Trophoblast cell (in vitro differentiated cells and primary cell): ENCODE results near the gene HOXC5. TPM values are rescaled to one million over a fixed set of nuclear protein-coding genes. Genes with fewer than 3 reads are reported as not detected.

Experiments used
- DNase-seq, 2 donors: peaks; one replicate each; pipeline ENCODE4 v3.0.0-alpha.2; 2016
- H2AFZ ChIP-seq: 2 replicates; pipeline ENCODE4 v1.6.1; 2013; ENCODE audit warnings: low read length, moderate library complexity, mild to moderate bottlenecking; ENCODE audit not compliant: insufficient read depth, poor library complexity
- H2AK5ac ChIP-seq: 2 replicates; pipeline ENCODE4 v1.6.1; 2013; ENCODE audit warnings: mild to moderate bottlenecking, low read length
- H2BK120ac ChIP-seq: 2 replicates; pipeline ENCODE4 v1.6.1; 2013; ENCODE audit warnings: low read length, mild to moderate bottlenecking, moderate library complexity; ENCODE audit not compliant: insufficient read depth, poor library complexity
- H2BK12ac ChIP-seq: 2 replicates; pipeline ENCODE4 v1.6.1; 2013; ENCODE audit warnings: mild to moderate bottlenecking, low read length, moderate library complexity
- H2BK5ac ChIP-seq: 2 replicates; pipeline ENCODE4 v1.6.1; 2013; ENCODE audit warnings: low read length, low read depth, moderate library complexity, mild to moderate bottlenecking; ENCODE audit not compliant: poor library complexity
- H3K14ac ChIP-seq: 2 replicates; pipeline ENCODE4 v1.6.1; 2013; ENCODE audit warnings: mild to moderate bottlenecking, low read length
- H3K18ac ChIP-seq: 2 replicates; pipeline ENCODE4 v1.6.1; 2013; ENCODE audit warnings: mild to moderate bottlenecking, low read length
- H3K23ac ChIP-seq: 2 replicates; pipeline ENCODE4 v1.6.1; 2013; ENCODE audit warnings: low read length
- H3K27ac ChIP-seq: 2 replicates; pipeline ENCODE4 v1.5.1; 2013; ENCODE audit warnings: low read depth, mild to moderate bottlenecking, inconsistent platforms, low read length, moderate library complexity
- H3K27me3 ChIP-seq: 2 replicates; pipeline ENCODE4 v1.6.1; 2013; ENCODE audit warnings: inconsistent platforms, mild to moderate bottlenecking, low read length, moderate library complexity; ENCODE audit not compliant: insufficient read depth
- H3K36me3 ChIP-seq, 2 experiments: 1 replicate in 1 of 2; 2 replicates in 1 of 2; pipeline ENCODE4 v1.6.1; 2013; ENCODE audit warnings: low read length in 2 of 2, mild to moderate bottlenecking in 2 of 2, moderate library complexity in 1 of 2; ENCODE audit not compliant: insufficient read depth in 2 of 2, control insufficient read depth in 1 of 2
- H3K4ac ChIP-seq: 2 replicates; pipeline ENCODE4 v1.6.1; 2013; ENCODE audit warnings: low read depth, mild to moderate bottlenecking, low read length, moderate library complexity
- H3K4me1 ChIP-seq, 2 experiments: 1 replicate in 1 of 2; 2 replicates in 1 of 2; pipeline ENCODE4 v1.6.1; 2013; ENCODE audit warnings: low read length in 2 of 2, mild to moderate bottlenecking in 2 of 2, moderate library complexity in 1 of 2; ENCODE audit not compliant: insufficient read depth in 2 of 2, control insufficient read depth in 1 of 2
- H3K4me2 ChIP-seq: 2 replicates; pipeline ENCODE4 v1.6.1; 2013; ENCODE audit warnings: inconsistent platforms, mild to moderate bottlenecking, low read length, moderate library complexity
- H3K4me3 ChIP-seq: 2 replicates; pipeline ENCODE4 v1.5.1; 2013; ENCODE audit warnings: mild to moderate bottlenecking, low read depth, low read length, inconsistent platforms
- H3K79me1 ChIP-seq: one replicate; pipeline ENCODE4 v1.6.1; 2013; ENCODE audit warnings: low read length
- H3K79me2 ChIP-seq: 2 replicates; pipeline ENCODE4 v1.6.1; 2013; ENCODE audit warnings: low read length, mild to moderate bottlenecking; ENCODE audit not compliant: control insufficient read depth, insufficient read depth, poor library complexity
- H3K9ac ChIP-seq: 2 replicates; pipeline ENCODE4 v1.6.1; 2013; ENCODE audit warnings: mild to moderate bottlenecking, low read length
- H3K9me3 ChIP-seq: 2 replicates; pipeline ENCODE4 v1.6.1; 2013; ENCODE audit warnings: low read depth, mild to moderate bottlenecking, control low read depth, inconsistent platforms, low read length; ENCODE audit not compliant: insufficient read depth
- H4K12ac ChIP-seq: 2 replicates; pipeline ENCODE4 v1.6.1; 2013; ENCODE audit warnings: low read depth, mild to moderate bottlenecking, low read length, moderate library complexity
- H4K8ac ChIP-seq: 2 replicates; pipeline ENCODE4 v1.6.1; 2013; ENCODE audit warnings: low read depth, mild to moderate bottlenecking, low read length, moderate library complexity
- H4K91ac ChIP-seq: one replicate; pipeline ENCODE4 v1.6.1; 2013; ENCODE audit warnings: low read depth, mild to moderate bottlenecking, low read length, moderate library complexity
- WGBS: extraction: QIAGEN DNeasy Blood & Tissue Kit; methylation state at CpG from one replicate; pipeline ENCODE4 v1.1.7; 2013; ENCODE audit warnings: missing lambda C conversion rate; ENCODE audit not compliant: insufficient read length, insufficient coverage; ENCODE audit errors: extremely low coverage; 5-methylcytosine and 5-hydroxymethylcytosine counted together
- polyA plus RNA-seq: library from polyadenylated mRNA; stranded (reverse); fragments of 200-250 nt; gene quantifications from 2 replicates; pipeline ENCODE4 v1.2.3, GENCODE V29; 2013

The HOXC5 gene
- not detected in 2 replicates for polyA plus RNA-seq

DNA sequence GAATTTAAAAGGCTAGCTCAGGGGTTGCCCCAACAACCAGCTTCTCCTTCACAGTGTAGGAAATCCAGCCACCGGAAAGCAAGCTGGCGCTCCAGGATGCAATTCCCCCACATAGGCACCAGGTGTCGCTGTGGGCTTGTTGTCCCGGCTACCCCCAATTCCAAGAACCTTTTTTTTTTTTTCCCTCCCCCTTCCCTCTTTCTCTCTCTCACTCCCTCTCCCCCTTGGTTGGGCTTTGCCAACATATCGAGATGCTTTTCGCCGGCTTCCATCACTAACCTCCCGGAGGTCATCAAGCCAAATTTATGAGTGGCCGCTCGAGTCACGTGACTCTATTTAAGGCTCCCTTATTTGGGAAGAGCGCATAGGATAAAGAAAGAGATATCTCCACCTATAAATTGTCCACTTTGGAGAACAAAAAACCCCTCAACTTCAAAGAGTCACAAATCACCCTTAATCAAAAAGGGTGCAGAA lies at the start of gene HOXC5:
HOXC5 (plus strand) TSS at position 424 of the 474 bp plus-strand sequence. CDS start 73 bp downstream, outside the sequence.
- Histone ChIP-seq H3K18ac (no peak within 1 kb of the TSS), H3K9ac (no peak within 1 kb of the TSS), H3K4ac (no peak within 1 kb of the TSS), H2AK5ac (no peak within 1 kb of the TSS), H2BK12ac (no peak within 1 kb of the TSS), H3K4me3 (no peak within 1 kb of the TSS), H3K79me1 (no peaks in the 10 kb centered on the region), H3K36me3 (no peaks in the 10 kb centered on the region), H3K4me2 (peak within 1 kb of the TSS; percentile 37), H2BK120ac (no peak within 1 kb of the TSS), H3K9me3 (peaks cover 6% of the 10 kb centered on the region), H3K14ac (no peak within 1 kb of the TSS), H4K91ac (no peak within 1 kb of the TSS), H2AFZ (no peak within 1 kb of the TSS), H3K4me1 (peaks cover 5 to 9% of the 10 kb centered on the region in 2 experiments), H3K27me3 (peaks cover 90% of the 10 kb centered on the region), H3K79me2 (no peaks in the 10 kb centered on the region), H4K8ac (no peak within 1 kb of the TSS), H3K23ac (no peak within 1 kb of the TSS), H3K27ac (no peak within 1 kb of the TSS), H2BK5ac (no peak within 1 kb of the TSS), H4K12ac (no peak within 1 kb of the TSS)
- WGBS = no CpG with 5 or more reads among the region's 12 CpGs
- peak; percentile 60 to 80 for DNase-seq

DNA sequence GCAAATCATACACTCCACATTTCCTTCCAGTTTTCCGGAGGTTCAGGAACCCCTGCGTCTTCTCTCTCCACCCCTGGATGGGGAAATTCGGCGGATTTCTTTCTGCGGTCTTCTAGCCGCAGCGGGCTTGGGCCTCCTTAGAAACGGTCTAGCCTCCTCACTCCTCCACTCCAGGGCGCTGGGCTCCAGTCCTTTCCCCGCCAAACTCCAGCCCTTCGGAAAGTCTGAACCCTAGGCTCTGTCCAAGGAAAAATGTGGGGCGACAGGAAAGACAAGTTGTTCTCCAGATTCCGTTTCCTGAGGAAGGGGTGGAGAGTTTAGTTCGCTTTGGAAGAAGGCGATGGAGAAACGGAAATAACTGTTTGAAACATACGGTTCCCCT lies 49.3 kb upstream of the HOXC5 start:
- peaks cover 39% of the 10 kb centered on the region for H3K9me3 ChIP-seq

DNA sequence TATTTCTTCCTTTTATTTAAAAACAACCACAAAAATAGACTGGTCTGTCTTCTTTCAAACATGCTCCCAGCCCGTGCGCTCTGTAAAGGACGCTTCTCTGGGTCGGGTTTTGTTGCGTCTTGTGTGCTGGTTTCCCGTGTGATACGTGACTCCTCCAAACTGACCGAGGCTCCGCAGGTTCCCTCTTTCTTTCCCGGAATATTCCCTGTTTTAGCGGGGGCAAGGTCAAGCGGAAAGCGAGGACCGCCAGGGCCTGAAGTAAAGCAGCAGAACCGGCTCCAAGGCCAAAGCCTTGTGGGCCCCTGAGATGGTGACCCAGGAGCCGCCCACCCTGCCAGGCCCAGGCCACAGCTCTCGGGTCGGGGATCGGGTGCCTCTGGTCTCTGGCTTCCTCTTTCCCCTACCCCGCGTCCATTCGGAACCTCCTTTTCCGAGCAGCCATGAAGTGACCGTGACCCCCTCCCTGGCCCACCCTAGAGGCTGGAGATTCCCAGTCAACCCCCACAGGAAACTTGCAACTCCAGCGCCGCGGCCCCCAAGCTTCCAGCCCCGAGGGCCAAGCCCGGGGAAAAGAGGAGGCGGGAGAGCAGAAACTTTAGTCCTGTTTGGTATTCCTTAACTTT lies 48.8 kb upstream of the HOXC5 start:
- WGBS = no CpG with 5 or more reads among the region's 30 CpGs

More for the DNA sequence above, 49.3 kb upstream of the HOXC5 start:
- no peak overlapping the region for H4K91ac ChIP-seq
- H3K27me3 ChIP-seq = peaks cover 94% of the 10 kb centered on the region
- H3K9ac ChIP-seq = no peak overlapping the region
- H2BK12ac ChIP-seq = no peak overlapping the region
- H3K79me2 ChIP-seq = no peaks in the 10 kb centered on the region
- no peak overlapping the region for H2BK5ac ChIP-seq
- no CpG with 5 or more reads among the region's 17 CpGs for WGBS
- no peak overlapping the region for H3K4ac ChIP-seq
- no peaks in the 10 kb centered on the region for H3K79me1 ChIP-seq
- no peak overlapping the region for H4K12ac ChIP-seq
- peak in 1 of 2 donors; percentile 26 for DNase-seq
- H2AFZ ChIP-seq = no peak overlapping the region
- no peak overlapping the region for H3K23ac ChIP-seq
- no peak overlapping the region for H2AK5ac ChIP-seq
- no peak overlapping the region for H2BK120ac ChIP-seq
- H3K4me1 ChIP-seq = peaks cover 0 to 2% of the 10 kb centered on the region in 2 experiments
- H3K14ac ChIP-seq = no peak overlapping the region
- H3K27ac ChIP-seq = no peak overlapping the region
- H3K36me3 ChIP-seq = no peaks in the 10 kb centered on the region
- H4K8ac ChIP-seq = no peak overlapping the region
- no peak overlapping the region for H3K4me2 ChIP-seq
- H3K18ac ChIP-seq = no peak overlapping the region
- no peak overlapping the region for H3K4me3 ChIP-seq

DNA sequence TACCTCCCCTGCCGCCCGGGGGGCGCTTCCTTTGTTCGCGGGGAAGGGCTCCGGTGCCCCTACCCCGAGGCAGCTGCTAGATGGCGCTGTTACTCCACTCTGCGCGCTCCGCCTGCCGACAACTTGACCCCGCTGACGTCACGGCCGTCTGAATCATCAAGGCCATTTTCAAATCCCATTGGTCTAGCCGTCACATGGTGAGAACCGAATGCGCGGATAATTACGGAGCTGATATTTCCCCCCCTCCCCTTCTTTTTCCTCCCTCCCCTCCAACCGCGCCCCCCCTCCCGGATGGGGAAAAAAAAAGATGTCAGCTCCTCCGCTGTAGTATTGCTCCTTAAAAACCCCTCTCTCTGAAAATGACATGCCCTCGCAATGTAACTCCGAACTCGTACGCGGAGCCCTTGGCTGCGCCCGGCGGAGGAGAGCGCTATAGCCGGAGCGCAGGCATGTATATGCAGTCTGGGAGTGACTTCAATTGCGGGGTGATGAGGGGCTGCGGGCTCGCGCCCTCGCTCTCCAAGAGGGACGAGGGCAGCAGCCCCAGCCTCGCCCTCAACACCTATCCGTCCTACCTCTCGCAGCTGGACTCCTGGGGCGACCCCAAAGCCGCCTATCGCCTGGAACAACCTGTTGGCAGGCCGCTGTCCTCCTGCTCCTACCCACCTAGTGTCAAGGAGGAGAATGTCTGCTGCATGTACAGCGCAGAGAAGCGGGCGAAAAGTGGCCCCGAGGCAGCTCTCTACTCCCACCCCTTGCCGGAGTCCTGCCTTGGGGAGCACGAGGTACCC lies 47.8 kb upstream of the HOXC5 start, which contains the start of gene HOXC10:
HOXC10 (plus strand) TSS at position 246 of the 791 bp plus-strand sequence; CDS start at position 360, 114 bp downstream.
- DNase-seq = peak; percentile 63 to 79
- H3K18ac ChIP-seq = no peak within 1 kb of the TSS
- WGBS = no CpG with 5 or more reads among the region's 55 CpGs
- no peak within 1 kb of the TSS for H3K23ac ChIP-seq
- H2BK12ac ChIP-seq = no peak within 1 kb of the TSS
- no peak within 1 kb of the TSS for H2AFZ ChIP-seq
- no peak within 1 kb of the TSS for H2BK5ac ChIP-seq
- H3K4me1 ChIP-seq = peaks cover 0 to 2% of the 10 kb centered on the region in 2 experiments
- no peaks in the 10 kb centered on the region for H3K79me1 ChIP-seq
- H3K9ac ChIP-seq = no peak within 1 kb of the TSS
- H3K4me2 ChIP-seq = no peak within 1 kb of the TSS
- H3K4me3 ChIP-seq = no peak within 1 kb of the TSS
- no peak within 1 kb of the TSS for H3K4ac ChIP-seq
- H4K8ac ChIP-seq = no peak within 1 kb of the TSS
- no peak within 1 kb of the TSS for H4K12ac ChIP-seq
- H4K91ac ChIP-seq = no peak within 1 kb of the TSS
- peaks cover 33% of the 10 kb centered on the region for H3K9me3 ChIP-seq
- H3K36me3 ChIP-seq = no peaks in the 10 kb centered on the region
- no peak within 1 kb of the TSS for H2AK5ac ChIP-seq
- peaks cover 90% of the 10 kb centered on the region for H3K27me3 ChIP-seq
- H3K14ac ChIP-seq = no peak within 1 kb of the TSS
- no peak within 1 kb of the TSS for H2BK120ac ChIP-seq
- no peak within 1 kb of the TSS for H3K27ac ChIP-seq
- no peaks in the 10 kb centered on the region for H3K79me2 ChIP-seq

More for the DNA sequence above, 48.8 kb upstream of the HOXC5 start:
- Histone ChIP-seq H4K12ac (no peak overlapping the region), H2AFZ (no peak overlapping the region), H4K8ac (no peak overlapping the region), H2AK5ac (no peak overlapping the region), H3K4me1 (peaks cover 0 to 2% of the 10 kb centered on the region in 2 experiments), H4K91ac (no peak overlapping the region), H3K79me1 (no peaks in the 10 kb centered on the region), H3K9me3 (peaks cover 39% of the 10 kb centered on the region), H3K79me2 (no peaks in the 10 kb centered on the region), H3K27me3 (peaks cover 94% of the 10 kb centered on the region), H3K14ac (no peak overlapping the region), H3K4me3 (no peak overlapping the region), H2BK12ac (no peak overlapping the region), H3K9ac (no peak overlapping the region), H3K36me3 (no peaks in the 10 kb centered on the region), H3K4ac (no peak overlapping the region), H2BK5ac (no peak overlapping the region), H3K27ac (no peak overlapping the region), H2BK120ac (no peak overlapping the region), H3K23ac (no peak overlapping the region), H3K4me2 (no peak overlapping the region), H3K18ac (no peak overlapping the region)
- DNase-seq = no peak
